ENCODE data around the gene ZNF222. TPM values are rescaled to one million over a fixed set of nuclear protein-coding genes. Genes with fewer than 3 reads are reported as not detected.

The ZNF222 gene
- total RNA-seq, 1 experiment from 2014 or later, result 3.4 TPM

GRCh38 chr19:44002212-44002565, 23.0 kb upstream of the ZNF222 start:
- CTCF ChIA-PET, result interaction anchor here (1.3 kb wide), 1 partner anchor 51 kb away, joined by 4 read pairs; the partner anchor contains the start of gene ZNF221
- peaks cover 5% of the 10 kb centered on the region; the same call in 1 of the 2 replicates for H3K27me3 Mint-ChIP-seq (ENCODE audit: low read depth)
- peaks cover 12% of the 10 kb centered on the region for H3K4me1 Mint-ChIP-seq
- no peak for TF ChIP-seq ZNF138 (CRISPR knock-in tag; conservative IDR thresholded peaks at IDR 0.05)
- DNase-seq (ENCODE audit: low spot score) (no peak), ATAC-seq (no peak)
- peak overlapping the region; percentile 58 for H3K27ac Mint-ChIP-seq
- H3K4me3 Mint-ChIP-seq, result peak overlapping the region; percentile 98
- H3K9me3 Mint-ChIP-seq, result peaks cover 37% of the 10 kb centered on the region
- H3K36me3 Mint-ChIP-seq, result peaks cover 22% of the 10 kb centered on the region
- POLR2A ChIA-PET, result no interaction called here

GRCh38 chr19:44002566-44003460, 22.4 kb upstream of the ZNF222 start, which contains the start of gene ZNF230:
ZNF230 (plus strand) TSS chr19:44002957; CDS start chr19:44007079, 4,122 bp downstream.
- ATAC-seq (peak; percentile 98), DNase-seq (ENCODE audit: low spot score) (peak; percentile 83)
- peaks cover 22% of the 10 kb centered on the region for H3K36me3 Mint-ChIP-seq
- peak within 1 kb of the TSS; percentile 98 for H3K4me3 Mint-ChIP-seq
- H3K27ac Mint-ChIP-seq, result peak within 1 kb of the TSS; percentile 88
- CTCF ChIA-PET, result interaction anchor here (0.9 to 1.3 kb wide), 3 partner anchors 52 to 70 kb away, joined by 3 to 4 read pairs (median 4); partner anchors contain the start of gene ZNF221
- H3K27me3 Mint-ChIP-seq (ENCODE audit: low read depth), result peaks cover 5% of the 10 kb centered on the region; the same call in 1 of the 2 replicates
- POLR2A ChIA-PET, result no interaction called here
- TF ChIP-seq MLX (CRISPR knock-in tag; IDR thresholded peaks at IDR 0.05), result no peak
- TF ChIP-seq NFATC4 (CRISPR knock-in tag; IDR thresholded peaks at IDR 0.05), result no peak
- TF ChIP-seq, protein P1, sequence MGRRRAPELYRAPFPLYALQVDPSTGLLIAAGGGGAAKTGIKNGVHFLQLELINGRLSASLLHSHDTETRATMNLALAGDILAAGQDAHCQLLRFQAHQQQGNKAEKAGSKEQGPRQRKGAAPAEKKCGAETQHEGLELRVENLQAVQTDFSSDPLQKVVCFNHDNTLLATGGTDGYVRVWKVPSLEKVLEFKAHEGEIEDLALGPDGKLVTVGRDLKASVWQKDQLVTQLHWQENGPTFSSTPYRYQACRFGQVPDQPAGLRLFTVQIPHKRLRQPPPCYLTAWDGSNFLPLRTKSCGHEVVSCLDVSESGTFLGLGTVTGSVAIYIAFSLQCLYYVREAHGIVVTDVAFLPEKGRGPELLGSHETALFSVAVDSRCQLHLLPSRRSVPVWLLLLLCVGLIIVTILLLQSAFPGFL (CRISPR knock-in tag; IDR thresholded peaks at IDR 0.05; ENCODE audit: borderline replicate concordance), result no peak
- peak; percentile 35; the same call in 1 of the 2 replicates for TF ChIP-seq SP1 (CRISPR knock-in tag; conservative IDR thresholded peaks at IDR 0.05)
- TF ChIP-seq FOXK1 (CRISPR knock-in tag; IDR thresholded peaks at IDR 0.05), result peak; percentile 60; the same call in 1 of the 2 replicates
- TF ChIP-seq GABPB1 (CRISPR knock-in tag; IDR thresholded peaks at IDR 0.05), result peak; percentile 86
- TF ChIP-seq TEAD4 (CRISPR knock-in tag; IDR thresholded peaks at IDR 0.05), result no peak
- H3K4me1 Mint-ChIP-seq, result peaks cover 12% of the 10 kb centered on the region
- H3K9me3 Mint-ChIP-seq, result peaks cover 38% of the 10 kb centered on the region

DNA sequence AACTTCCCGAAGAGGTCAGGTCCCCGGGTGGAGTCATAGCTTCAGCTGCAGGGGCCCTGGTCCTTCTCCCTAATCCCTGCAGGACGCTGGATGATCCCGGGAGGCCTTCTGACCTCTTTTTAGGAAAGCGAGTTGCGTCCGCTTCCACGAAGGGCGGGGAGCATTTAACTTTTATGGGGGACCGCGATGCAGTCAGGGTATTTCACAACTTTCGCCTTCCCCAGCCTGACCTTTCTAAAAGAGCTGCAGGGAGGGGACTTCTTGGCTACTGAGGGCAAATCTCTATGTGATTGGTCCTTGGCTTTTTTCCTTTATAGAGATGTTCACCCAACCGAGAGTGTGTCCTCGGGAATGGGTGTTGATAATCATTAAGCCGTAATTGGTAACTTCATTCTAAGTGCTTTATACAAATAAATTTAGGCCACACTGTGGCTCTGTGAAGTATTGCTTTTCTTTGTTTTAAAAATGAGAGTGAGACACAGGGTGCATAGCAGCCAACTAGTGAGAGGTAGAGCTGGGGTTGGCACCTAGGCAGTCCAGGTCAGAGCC, 21.6 kb upstream of the ZNF222 start:
- Mint-ChIP-seq H3K4me3 (peak overlapping the region; percentile 98), H3K36me3 (peaks cover 27% of the 10 kb centered on the region), H3K27ac (no peak overlapping the region), H3K4me1 (peaks cover 12% of the 10 kb centered on the region), H3K27me3 (ENCODE audit: low read depth) (peaks cover 5% of the 10 kb centered on the region; the same call in 1 of the 2 replicates), H3K9me3 (peaks cover 39% of the 10 kb centered on the region)
- no peak for DNase-seq (ENCODE audit: low spot score)
- POLR2A ChIA-PET, result no interaction called here
- CTCF ChIA-PET, result interaction anchor here (0.9 kb wide), 2 partner anchors 52 to 69 kb away, joined by 3 to 4 read pairs; partner anchors contain the start of gene ZNF221
- ATAC-seq, result no peak
- TF ChIP-seq GTF2I (CRISPR knock-in tag; conservative IDR thresholded peaks at IDR 0.05), result no peak
- TF ChIP-seq, protein P2, sequence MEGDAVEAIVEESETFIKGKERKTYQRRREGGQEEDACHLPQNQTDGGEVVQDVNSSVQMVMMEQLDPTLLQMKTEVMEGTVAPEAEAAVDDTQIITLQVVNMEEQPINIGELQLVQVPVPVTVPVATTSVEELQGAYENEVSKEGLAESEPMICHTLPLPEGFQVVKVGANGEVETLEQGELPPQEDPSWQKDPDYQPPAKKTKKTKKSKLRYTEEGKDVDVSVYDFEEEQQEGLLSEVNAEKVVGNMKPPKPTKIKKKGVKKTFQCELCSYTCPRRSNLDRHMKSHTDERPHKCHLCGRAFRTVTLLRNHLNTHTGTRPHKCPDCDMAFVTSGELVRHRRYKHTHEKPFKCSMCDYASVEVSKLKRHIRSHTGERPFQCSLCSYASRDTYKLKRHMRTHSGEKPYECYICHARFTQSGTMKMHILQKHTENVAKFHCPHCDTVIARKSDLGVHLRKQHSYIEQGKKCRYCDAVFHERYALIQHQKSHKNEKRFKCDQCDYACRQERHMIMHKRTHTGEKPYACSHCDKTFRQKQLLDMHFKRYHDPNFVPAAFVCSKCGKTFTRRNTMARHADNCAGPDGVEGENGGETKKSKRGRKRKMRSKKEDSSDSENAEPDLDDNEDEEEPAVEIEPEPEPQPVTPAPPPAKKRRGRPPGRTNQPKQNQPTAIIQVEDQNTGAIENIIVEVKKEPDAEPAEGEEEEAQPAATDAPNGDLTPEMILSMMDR (IDR thresholded peaks at IDR 0.05), result no peak
- no peak for TF ChIP-seq SOX15 (CRISPR knock-in tag; IDR thresholded peaks at IDR 0.05)
- TF ChIP-seq, protein P3, sequence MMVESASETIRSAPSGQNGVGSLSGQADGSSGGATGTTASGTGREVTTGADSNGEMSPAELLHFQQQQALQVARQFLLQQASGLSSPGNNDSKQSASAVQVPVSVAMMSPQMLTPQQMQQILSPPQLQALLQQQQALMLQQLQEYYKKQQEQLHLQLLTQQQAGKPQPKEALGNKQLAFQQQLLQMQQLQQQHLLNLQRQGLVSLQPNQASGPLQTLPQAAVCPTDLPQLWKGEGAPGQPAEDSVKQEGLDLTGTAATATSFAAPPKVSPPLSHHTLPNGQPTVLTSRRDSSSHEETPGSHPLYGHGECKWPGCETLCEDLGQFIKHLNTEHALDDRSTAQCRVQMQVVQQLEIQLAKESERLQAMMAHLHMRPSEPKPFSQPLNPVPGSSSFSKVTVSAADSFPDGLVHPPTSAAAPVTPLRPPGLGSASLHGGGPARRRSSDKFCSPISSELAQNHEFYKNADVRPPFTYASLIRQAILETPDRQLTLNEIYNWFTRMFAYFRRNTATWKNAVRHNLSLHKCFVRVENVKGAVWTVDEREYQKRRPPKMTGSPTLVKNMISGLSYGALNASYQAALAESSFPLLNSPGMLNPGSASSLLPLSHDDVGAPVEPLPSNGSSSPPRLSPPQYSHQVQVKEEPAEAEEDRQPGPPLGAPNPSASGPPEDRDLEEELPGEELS (CRISPR knock-in tag; IDR thresholded peaks at IDR 0.05), result no peak
- no peak for TF ChIP-seq NR2C2 (CRISPR knock-in tag; IDR thresholded peaks at IDR 0.05)
- no peak for TF ChIP-seq SP1 (CRISPR knock-in tag; conservative IDR thresholded peaks at IDR 0.05)

Data from WTC11 (cell line).